GM12865 (cell line): ENCODE data around the gene TMPRSS2.
"Not testable (repeated sequence)": the region's sequence is repeated elsewhere in the genome, so short reads cannot be mapped to it uniquely, and the experiment has no call there.

Source experiments
- DNase-seq: peaks from one replicate; pipeline ENCODE4 v3.0.0; 2010; ENCODE audit warnings: low read depth
- H3K4me3 ChIP-seq: 2 replicates; pipeline ENCODE4 v1.5.1; 2011; ENCODE audit warnings: mild to moderate bottlenecking, low read depth, low read length, control low read depth
- CTCF ChIP-seq: IDR thresholded peaks from 2 replicates; pipeline ENCODE4 v1.5.1; 2011; ENCODE audit warnings: low read length, control low read depth, low read depth, inconsistent platforms; ENCODE audit not compliant: insufficient read depth; ENCODE audit errors: missing control alignments

The TMPRSS2 gene

GRCh38 chr21:41422546-41423304 lies 85.2 kb downstream of the TMPRSS2 start:
- TF ChIP-seq CTCF = no peak
- DNase-seq = no peak
- no peak overlapping the region for H3K4me3 ChIP-seq

- peak overlapping the region; percentile 58; the same call in 1 of the 2 replicates for H3K4me3 ChIP-seq
- DNase-seq = not testable (repeated sequence)
Observed at GRCh38 chr21:41420998-41421397, 87.0 kb downstream of the TMPRSS2 start.

- H3K4me3 ChIP-seq = peak overlapping the region; percentile 58
- no peak for TF ChIP-seq CTCF
- peak; percentile 82 for DNase-seq
Observed at GRCh38 chr21:41419921-41420862, 87.8 kb downstream of the TMPRSS2 start.

- H3K4me3 ChIP-seq = no peak overlapping the region
- no peak for TF ChIP-seq CTCF
- no peak for DNase-seq
Observed at GRCh38 chr21:41418956-41419680, 88.8 kb downstream of the TMPRSS2 start.

- no peak for DNase-seq
- no peak overlapping the region for H3K4me3 ChIP-seq
- TF ChIP-seq CTCF = no peak
Observed at GRCh38 chr21:41418393-41418792, 89.6 kb downstream of the TMPRSS2 start.

- not testable (repeated sequence) for DNase-seq, H3K4me3 ChIP-seq
Observed at GRCh38 chr21:41417505-41417904, 90.5 kb downstream of the TMPRSS2 start.
